GM21360 (cell line): Measurements from ENCODE around the gene ARHGAP27.
A peak's percentile ranks its signal among the peaks of the same experiment; 100 is the strongest.
"Not testable (repeated sequence)": the region's sequence is repeated elsewhere in the genome, so short reads cannot be mapped to it uniquely, and the experiment has no call there.

Source experiments
- ATAC-seq: cut with Tn5 transposase; IDR thresholded peaks from one replicate; pipeline ENCODE4 v1.9.1; 2021; ENCODE audit warnings: mild to moderate bottlenecking, moderate library complexity; ENCODE audit not compliant: unreplicated experiment

Gene ARHGAP27, protein sequence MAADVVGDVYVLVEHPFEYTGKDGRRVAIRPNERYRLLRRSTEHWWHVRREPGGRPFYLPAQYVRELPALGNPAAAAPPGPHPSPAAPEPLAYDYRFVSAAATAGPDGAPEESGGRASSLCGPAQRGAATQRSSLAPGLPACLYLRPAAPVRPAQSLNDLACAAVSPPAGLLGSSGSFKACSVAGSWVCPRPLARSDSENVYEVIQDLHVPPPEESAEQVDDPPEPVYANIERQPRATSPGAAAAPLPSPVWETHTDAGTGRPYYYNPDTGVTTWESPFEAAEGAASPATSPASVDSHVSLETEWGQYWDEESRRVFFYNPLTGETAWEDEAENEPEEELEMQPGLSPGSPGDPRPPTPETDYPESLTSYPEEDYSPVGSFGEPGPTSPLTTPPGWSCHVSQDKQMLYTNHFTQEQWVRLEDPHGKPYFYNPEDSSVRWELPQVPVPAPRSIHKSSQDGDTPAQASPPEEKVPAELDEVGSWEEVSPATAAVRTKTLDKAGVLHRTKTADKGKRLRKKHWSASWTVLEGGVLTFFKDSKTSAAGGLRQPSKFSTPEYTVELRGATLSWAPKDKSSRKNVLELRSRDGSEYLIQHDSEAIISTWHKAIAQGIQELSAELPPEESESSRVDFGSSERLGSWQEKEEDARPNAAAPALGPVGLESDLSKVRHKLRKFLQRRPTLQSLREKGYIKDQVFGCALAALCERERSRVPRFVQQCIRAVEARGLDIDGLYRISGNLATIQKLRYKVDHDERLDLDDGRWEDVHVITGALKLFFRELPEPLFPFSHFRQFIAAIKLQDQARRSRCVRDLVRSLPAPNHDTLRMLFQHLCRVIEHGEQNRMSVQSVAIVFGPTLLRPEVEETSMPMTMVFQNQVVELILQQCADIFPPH

DNA sequence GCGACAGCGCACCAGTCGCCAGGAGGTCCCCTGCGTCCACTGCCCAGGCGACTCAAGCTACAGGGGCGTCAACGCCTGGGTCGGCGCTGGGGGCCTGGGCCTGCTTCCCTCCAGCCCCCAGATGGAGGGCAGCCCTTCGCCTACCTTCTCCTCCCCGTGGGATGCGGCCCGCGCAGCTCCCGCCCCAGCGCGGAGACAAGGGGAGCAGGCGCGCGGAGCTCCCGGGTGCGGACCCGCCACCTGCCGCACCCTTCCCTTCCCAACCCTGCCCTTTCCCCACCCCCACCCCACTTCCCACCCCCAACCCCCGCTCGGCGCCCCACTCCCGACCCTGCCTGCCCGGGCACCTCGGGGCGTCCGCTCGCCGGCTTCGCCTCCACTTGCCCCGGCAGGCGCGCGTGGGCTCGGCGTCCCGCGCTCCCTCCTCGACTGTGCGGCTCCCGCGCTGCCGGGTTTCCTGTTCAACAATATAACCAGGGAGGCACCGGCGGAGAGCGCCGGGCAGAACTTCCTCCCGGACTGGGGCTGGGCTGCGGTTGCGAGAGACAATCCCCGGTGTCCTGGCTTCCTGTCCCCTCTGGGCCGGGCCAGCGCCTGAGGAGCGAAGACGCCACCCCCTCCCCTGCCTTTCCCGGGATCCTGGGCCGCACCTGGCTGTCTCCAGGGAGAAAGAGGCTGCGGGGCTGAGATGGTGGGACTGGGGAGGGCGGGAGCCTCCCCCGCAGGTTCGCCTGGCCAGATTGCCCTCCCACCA lies at the start of gene ARHGAP27:
Gene ARHGAP27 (minus strand): TSS at position 466 of the 754 bp plus-strand sequence. CDS start 2,591 bp downstream, outside the sequence.
- ATAC-seq: no peak

DNA sequence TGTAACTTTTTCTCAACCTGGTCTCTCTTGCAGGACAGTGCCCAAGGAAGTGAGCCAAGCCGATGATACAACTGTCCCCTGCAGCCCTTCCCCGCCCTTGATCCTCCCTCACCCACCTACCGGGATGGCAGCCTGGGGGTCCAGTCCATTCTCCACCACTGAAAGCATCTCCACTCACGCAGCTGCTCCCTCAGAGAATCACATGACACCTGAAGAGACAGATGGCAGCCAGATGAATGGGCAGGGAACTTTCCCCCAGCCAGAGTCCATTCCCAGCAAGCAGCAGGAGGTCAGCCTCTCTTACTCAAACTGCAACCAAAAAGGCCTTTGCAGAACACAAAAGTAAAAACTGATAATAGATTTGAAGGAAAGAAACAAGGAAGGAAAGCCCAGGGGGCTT lies 49.6 kb upstream of the ARHGAP27 start:
- ATAC-seq: not testable (repeated sequence)

DNA sequence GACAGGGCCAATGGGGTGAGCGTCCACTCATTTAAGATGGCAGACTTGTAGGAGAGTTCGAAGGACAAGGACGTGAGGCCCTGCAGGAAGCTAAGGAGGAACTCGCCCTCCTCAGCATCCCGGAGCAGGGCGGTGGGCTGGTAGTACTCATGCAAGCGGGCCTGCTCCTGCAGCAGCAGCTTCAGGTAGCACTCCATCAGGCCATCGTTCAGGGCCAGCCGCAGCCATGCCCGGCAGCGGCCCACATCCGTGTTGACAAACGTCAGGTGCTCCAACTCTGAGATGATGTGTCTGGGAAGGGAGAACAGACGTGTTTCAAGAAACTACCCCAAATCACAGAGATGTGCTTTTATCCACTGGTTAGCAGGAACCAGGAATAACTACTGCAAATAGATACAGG lies 42.8 kb upstream of the ARHGAP27 start:
- not testable (repeated sequence) for ATAC-seq

DNA sequence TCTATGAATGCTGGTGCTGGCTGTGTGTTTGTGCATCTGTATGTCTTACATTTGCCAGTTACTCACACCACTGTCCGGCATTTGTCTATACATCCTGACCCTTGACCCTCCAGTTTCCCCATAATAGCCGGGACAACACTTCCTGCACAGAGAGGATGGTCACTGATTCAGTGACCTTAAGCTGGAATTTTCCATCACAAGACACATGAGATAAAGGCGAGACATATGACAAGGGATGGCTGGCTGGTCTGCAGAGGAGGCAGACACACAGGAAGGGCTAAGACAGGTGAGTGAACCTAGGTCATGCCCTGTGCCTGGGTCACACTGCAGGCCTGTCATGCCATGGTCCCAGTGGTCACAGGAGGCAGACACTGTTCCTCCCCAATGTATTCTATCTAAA lies 39.6 kb upstream of the ARHGAP27 start:
- not testable (repeated sequence) for ATAC-seq

DNA sequence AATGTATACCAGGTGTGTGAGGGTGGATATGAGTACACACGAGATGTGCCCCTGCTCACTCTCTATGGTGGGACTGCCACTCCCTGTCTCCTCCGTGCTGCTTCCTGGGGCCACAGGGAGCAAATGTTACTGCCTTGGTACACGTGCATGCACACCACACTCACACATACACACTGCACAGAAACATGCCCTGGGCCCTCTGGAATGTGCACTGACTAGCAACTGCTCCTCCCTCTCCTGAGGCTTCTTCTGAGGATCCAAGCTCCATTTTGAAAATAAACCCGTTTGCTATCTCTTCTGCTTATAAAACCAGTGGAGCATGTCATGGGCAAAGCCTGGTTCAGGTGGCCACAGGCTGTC lies 36.5 kb upstream of the ARHGAP27 start:
- not testable (repeated sequence) for ATAC-seq

DNA sequence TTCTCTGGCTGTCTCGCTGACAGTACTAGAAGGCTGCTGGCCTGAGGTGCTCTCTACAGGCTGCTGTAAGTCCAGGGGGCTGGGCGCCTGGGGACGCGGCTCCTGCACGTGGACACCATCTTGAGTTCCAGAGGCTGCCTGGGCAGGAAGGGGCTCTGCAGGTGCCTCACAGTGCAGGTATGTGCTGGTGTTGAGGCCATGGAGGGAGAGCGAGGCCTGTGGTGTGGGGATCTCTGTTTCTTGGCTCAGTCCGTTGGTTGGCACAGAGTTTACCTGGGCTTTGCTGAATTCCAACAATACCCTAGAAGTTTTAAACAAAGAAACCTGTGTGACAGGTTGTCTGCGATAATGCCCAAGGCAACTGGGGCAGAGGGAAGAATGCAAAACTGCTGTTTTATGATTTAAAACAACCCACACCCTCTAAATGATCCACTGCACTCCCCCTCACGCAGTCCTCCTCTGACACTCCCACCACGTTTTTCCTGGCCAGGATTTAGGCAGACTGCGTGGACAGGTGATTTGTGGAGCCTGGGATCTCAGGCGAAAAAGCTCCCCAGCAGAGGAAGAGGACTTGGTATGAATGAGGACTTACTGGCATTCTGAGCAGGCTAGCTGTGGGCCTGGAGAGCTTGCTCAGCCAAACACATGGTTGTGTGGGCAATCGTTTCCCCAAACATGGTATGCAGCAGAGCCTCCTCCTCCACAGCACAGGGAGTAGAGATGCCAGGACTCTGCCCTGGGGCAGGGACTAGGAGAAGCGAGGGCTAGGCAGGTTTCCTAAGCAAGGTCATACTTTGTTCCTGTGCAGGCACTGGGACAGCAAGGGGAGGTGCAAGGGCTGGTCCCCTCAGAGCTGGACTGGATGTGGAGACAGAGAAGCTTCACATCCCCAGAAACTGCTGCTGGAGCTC lies 35.9 kb upstream of the ARHGAP27 start:
- not testable (repeated sequence) for ATAC-seq

DNA sequence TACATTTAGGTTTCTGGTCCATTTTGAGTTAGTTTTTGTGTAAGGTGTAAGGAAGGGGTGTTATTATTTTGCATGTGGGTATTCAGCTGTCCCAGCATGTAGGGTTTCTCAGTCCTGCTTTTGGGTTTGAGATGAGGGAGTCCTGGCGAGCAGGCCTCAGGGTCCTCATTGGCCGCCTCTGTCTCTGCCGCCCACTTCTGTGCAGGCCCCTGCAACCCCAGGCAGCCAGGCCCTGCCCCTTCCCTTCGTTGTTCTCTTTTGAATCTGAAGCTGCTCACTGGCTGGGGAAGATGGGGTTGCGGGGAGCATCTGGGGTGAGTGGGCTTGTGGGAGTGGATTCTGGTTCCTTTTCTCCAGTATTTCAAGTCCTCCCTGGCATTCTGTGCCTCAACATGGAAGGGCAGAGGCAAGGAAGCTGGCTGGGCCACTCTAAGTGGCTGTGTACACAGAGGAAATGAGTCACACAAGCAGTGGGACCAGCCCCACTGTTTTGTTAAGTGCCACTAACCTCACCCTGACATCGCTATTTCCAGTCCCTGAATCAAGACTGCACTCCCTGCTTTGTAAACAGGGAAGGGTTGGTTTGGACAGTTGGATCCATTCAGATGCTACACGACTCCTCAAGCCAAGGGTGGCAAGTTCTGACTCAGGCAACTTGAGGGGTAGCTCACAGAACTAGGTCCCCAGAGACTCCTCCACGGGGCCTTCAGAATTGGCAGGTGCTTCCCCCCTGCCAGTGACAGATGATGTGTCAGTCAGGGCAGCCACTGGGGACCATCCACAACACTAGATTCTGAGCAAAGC lies 29.1 kb upstream of the ARHGAP27 start:
- ATAC-seq: peak; percentile 64

DNA sequence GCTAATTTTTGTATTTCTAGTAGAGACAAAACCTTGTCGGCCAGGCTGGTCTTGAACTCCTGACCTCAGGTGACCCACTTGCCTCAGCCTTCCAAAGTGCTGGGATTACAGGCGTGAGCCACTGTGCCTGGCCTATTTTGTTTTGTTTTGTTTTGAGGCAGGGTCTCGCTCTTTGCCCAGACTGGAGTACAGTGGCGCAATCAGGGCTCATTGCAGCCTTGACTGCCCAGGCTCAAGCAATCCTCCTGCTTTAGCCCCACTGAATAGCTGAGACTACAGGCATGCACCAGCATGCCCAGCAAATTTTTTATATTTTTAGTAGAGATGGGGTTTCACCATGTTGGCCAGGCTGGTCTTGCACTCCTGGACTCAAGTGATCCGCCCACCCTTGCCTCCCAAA lies 27.8 kb upstream of the ARHGAP27 start:
- not testable (repeated sequence) for ATAC-seq

DNA sequence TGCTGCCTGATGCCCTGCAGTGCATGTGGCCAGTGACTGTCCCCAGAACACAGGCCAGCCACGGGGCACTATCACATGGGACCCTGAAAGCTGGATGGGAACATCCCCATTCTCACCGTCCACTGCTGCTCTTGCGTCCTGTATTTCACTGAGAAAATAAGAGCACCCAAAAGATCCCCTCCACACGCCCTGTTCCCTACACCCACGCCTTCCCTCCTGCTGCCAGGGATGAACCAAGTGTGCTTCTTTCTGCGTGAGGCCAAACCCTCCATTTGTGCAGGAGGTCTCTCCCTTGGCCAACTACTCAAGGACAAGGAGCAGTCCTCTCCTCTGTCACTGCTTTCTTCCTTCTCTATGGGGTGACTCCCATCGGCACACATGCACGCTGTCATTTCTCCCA lies 21.7 kb upstream of the ARHGAP27 start:
- ATAC-seq: not testable (repeated sequence)

DNA sequence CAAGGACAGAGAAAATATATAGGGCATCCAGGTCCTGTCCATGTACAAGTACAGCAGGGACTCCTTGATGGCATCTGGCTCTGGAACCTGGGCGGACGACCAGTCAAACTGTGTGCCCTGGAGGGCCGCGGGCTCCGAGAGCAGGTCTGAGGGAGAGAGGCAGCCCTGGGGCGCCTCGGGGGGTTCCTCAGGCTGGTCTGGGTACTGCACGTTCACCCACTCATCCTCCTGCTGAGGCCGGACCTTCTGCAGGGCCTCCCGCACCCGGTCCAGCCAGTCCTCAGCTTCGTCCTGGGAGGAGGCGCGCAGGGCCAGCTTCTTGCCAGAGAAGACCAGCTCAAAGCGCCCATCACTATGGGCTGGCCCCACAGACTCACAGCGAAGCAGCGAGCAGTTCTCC lies 21.1 kb upstream of the ARHGAP27 start:
- ATAC-seq: not testable (repeated sequence)

DNA sequence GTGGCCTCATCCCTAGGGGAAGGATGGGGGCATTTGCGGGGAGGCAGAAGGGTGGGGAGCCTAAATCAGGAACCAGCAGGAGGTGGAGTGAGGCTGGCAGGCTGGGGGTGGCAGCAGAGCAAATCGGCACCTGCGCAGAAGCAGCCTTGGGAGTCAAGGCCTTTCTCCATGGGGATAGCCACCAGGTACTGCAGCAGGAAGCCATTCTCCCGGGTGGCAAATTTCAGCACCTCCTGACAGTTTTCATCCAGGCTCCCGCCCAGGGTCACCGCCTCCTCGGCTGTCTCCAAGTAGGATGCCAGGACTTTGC lies 20.5 kb upstream of the ARHGAP27 start:
- ATAC-seq: not testable (repeated sequence)

DNA sequence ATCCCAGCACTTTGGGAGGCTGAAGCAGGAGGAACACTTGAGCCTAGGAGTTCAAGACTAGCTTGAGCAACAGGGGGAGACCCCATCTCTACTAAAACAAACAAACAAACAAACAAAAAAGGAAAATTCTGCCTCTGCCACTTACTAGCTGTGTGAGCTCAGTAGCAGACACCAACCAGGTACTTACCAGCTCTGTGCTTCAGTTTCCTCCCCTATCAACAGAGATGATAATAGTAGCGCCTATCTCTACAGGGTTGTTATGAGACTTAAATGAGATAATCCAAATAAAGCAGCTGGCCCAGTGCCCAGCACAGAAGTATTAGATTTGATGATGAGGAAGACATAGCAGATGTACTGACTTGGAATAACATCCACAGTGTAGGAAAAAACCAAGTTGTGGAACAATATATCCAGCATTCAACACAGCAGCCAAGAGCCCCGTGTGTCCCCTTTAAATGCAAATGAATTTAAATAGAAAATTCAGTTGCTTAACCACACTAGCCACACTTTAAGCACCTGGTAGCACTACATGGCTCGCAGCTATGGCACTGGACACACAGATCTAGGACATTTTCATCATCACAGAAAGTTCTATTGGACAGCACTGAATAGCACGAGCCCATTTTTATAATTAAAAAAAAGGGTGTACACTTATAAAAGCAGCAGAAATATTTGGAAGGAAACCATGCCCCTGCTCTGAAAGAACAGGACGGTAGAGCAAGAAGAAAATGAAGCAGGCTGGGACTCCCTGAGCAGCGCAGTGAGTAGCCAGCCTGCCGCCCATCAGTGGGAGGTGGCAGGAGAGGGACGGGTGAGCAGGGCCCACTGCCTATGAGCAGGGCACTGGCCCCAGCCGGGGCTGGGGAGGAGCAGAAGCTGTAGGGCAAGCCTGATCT lies 19.9 kb upstream of the ARHGAP27 start:
- ATAC-seq: not testable (repeated sequence)

DNA sequence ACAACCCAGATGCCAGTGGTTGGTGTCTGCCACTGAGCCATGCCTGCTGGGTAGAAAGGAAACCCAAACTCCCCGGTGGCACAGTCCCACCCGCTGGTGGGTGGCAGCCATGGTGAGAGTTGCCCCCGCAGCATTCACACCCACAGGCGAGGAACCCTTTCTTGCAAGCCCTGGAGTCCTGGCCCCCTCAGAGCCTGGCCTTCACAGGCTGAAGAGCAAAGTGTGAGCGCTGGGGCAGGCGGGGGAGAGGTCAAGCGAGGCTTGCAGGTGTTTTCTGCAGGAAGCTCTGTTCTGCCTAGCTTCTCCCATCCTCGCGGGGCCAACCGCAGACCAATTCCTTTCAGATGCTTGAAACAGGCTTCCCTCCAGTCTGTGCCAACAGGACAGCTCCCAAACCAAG lies 19.0 kb upstream of the ARHGAP27 start:
- not testable (repeated sequence) for ATAC-seq

DNA sequence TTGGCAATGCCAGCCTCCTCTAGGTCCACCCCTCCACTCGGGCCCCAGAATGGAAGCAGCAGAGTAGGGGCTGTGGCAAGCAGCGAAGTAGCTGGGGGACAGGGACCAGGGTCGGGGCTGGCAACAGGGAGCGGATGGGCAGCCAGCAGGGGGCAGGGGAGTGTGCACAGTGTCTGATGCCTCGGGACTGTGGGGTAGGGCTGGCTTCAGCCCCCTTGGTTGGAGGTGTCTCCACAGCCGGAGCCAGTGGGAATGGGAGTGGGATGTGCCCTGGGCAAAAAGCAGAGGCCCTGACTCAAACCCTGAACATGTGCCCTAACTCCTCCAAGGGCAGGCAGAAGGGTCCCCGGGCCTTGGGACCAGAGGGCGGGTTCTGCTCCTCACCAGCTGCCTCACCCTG lies 18.5 kb upstream of the ARHGAP27 start:
- no peak for ATAC-seq

DNA sequence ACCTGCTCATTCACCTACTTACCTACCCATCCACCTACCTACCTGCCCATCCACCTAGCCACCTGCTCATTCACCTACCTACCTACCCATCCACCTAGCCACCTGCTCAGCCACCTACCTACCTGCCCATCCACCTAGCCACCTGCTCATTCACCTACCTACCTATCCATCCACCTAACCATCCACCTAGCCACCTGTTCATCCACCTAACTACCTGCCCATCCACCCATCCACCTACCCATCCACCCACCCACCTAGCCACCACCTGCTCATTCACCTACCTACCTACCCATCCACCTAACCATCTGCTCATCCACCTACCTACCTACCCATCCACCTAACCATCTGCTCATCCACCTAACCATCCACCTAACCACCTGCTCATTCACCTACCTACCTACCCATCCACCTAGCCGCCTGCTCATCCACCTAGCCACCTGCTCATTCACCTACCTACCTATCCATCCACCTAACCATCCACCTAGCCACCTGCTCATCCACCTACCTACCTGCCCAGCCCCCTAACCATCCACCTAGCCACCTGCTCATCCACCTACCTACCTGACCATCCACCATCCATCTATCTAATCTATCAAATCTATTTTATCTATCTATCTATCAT lies 17.1 kb upstream of the ARHGAP27 start:
- not testable (repeated sequence) for ATAC-seq

DNA sequence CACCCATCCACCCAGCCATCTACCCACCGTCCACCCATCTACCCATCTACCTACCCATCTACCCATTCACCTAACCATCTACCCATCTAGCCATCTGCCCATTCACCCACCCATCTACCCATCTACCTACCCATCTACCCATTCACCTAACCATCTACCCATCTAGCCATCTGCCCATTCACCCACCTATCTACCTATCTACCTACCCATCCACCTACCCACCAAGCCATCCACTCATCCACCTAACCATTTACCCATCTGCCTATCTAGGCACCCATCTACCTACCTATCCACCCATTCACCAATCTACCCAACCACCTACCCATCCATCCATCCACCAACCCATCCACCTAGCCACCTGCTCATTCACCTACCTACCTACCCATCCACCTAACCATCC lies 16.6 kb upstream of the ARHGAP27 start:
- ATAC-seq: not testable (repeated sequence)

DNA sequence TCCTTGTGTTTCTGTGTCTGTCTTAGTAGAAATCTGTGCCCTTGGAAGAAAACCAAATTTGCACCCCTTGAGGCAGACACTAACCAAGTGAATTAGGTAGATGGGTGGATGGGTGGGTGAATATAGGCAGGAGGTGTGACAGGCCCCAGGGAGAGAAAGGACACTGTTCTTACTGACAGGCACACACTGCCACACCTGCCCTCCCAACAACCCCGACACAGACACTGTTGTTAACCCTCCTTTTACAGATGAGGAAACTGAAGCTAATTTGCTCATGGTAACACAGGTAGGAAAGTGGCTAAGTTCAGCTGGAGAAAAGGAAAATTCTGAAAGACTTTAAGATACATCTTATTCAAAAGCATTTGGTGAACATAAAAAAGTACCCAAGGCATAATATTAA lies 15.8 kb upstream of the ARHGAP27 start:
- not testable (repeated sequence) for ATAC-seq

DNA sequence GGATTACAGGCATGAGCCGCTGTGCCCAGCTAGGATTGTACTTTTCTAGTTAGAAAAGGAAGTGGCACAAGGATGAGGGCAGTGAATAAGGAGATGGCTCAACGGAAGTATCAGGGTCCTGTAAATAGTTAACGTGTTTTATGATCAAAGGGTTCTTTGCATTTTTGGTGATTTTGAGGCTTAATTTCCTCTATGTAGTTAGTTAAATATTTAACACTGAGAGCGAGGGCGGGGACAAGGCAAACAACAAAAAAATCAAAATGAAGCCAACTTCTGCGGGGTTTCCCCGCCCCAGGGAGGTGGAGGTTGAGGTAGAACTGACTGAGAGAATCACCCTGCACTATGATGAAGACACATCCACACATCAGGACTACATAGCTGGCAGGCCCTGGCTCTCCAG lies 15.4 kb upstream of the ARHGAP27 start:
- ATAC-seq: not testable (repeated sequence)
